Aortic smooth muscle cell (primary cell): ENCODE results near the gene ORC4. TPM values are rescaled to one million over a fixed set of nuclear protein-coding genes. Genes with fewer than 3 reads are reported as not detected.

ENCODE experiments used
- total RNA-seq: library from RNA; depleted of rRNA; stranded (reverse); fragments of >200 nt; gene quantifications from 2 replicates; pipeline ENCODE4 v1.2.3, GENCODE V29; 2014

Gene ORC4
- total RNA-seq: 18.4 and 21.6 TPM in 2 replicates

GRCh38 chr2:148020111-148021058 lies at the start of gene ORC4:
ORC4 (minus strand) TSS chr2:148020737; CDS start chr2:147975958, 44,779 bp downstream.

GRCh38 chr2:148021059-148021861 lies 723 bp upstream of the ORC4 start, which contains the start of gene MBD5:
MBD5 (plus strand) TSS chr2:148021091.

Other genes with a start within 250 kb of the ORC4 start
- 4.0 and 4.3 TPM in 2 replicates for gene ACVR2A, start 175.7 kb downstream of the ORC4 start, total RNA-seq
- 13.1 and 24.5 TPM in 2 replicates for gene MBD5, start 354 bp upstream of the ORC4 start, total RNA-seq